Activated T-cell treated with anti-CD3 and anti-CD28 coated beads for 4 hours (primary cell): ENCODE results near the gene ABHD8.
A peak's percentile ranks its signal among the peaks of the same experiment; 100 is the strongest.

ENCODE experiments used
- DNase-seq: peaks from one replicate; pipeline ENCODE4 v3.0.0-alpha.2; 2020

Gene ABHD8

DNA sequence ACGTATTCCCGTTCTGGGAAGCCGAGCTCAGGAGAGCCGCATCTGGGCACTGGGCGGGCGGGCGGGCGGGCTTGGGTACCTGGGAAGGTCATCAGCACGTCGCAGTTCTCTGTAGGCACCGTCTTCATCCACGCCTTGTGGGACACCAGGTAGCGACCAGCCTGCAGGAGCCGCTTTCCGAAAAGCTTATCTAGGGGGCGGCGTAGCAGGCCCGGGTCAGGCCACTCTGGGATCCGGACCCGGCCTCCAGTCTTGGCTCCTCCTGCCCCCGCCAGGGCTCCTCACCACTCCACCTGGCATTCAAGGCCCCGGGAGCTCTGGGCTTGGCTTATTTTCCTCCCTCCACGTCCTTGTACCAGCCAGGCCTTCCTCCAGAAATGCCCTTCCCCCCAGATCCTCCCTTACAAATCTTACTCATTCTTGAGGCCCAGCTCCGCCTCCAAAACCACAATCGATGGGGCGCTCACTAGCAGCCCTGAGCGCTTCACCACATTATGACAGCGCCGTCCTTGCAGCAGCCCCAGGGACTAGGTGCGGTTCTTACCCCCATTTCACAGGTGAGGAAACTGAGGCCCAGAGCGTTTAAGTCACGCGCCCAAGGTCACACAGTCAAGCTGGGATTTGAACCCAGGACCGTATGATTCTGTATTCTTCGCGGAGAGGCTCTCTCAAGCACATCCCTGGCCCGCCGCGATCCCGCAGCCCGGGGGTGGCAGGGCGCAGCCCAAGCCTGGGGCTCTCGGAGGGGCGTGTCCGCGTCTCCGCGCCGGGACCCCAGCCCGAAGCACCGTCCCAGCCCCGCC lies 30.6 kb upstream of the ABHD8 start:
- DNase-seq: peak; percentile 66

DNA sequence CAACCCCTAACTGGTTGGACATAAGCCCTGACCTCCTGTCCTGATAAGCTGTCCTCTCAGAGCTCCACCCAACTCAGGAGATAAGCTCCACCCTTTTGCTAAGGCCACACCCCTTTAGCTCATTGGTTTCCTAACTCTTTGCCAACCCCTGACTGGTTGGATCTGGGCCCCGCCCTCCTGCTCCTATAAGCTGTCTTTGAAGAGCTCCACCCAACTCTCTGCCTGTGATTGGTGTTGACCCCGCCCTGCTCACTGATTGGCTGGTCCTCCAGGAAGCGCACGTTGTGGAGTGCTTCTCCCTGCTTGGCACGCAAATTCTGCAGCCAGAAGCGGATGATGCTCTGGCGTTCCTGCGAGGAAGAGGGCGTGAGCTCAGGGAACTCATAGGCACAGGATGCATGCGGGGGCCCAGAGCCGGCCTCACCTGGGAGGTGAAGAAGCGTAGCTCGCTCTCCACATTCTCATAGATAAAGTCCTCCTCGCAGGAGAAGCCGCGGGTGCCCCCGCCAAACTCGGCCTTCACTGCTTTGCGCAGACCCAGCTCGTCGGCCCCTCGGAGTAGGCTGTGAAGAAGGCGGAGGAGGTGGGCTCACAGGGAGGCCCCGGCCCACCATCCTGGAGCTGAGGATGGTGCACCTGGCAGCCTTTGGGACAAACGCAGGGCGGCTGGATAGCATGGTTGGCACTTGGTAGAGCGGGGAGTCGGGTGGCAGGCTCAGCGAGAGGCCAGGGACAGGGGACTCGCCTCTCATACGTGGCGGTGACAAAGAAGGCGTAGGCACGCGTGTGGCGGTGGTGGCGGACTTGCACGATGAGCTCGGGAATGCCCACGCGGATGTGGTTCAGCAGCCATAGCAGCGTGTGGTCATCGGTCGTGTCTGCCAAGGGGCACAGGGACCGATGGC lies 29.7 kb upstream of the ABHD8 start:
- no peak for DNase-seq

DNA sequence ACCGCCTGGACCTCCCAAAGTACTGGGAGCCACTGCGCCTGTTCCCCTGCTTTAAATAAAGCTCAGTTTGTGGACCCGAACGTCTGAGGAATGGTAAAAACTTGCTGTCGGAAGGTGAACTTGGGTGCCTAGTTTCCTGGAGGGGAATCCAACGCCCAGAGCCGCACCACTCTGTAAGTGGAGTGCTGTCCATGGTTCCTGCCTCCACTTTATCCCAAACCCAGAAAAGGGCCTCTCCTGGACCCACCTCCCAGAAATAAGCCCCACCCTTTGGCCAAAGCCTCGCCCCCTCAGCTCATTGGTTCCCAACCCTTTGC lies 29.1 kb upstream of the ABHD8 start:
- DNase-seq: no peak

DNA sequence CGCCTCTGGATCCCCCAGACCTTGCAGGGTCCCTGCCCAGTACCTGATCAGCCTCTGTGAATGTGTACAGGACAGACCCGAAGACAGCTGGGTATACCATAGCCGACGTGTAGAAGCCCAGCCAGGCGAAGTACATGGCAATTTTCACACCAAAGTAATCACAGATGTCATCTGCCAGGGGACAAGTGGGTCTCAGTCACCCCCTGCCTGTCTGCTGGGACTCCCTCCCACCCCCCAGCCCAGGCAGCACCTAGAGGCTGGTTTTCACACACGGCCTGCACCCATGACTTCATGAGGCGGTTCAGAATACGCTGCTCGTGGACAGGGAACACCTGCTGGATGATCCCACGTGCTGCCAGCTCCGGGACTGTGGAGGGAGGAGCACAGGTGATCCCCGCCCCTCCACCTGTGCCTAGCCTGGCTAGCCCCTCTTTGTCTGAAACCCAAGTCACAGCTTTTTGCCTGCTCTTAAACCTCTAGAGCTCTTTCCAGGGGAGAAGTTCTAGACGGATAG lies 27.9 kb upstream of the ABHD8 start:
- no peak for DNase-seq

DNA sequence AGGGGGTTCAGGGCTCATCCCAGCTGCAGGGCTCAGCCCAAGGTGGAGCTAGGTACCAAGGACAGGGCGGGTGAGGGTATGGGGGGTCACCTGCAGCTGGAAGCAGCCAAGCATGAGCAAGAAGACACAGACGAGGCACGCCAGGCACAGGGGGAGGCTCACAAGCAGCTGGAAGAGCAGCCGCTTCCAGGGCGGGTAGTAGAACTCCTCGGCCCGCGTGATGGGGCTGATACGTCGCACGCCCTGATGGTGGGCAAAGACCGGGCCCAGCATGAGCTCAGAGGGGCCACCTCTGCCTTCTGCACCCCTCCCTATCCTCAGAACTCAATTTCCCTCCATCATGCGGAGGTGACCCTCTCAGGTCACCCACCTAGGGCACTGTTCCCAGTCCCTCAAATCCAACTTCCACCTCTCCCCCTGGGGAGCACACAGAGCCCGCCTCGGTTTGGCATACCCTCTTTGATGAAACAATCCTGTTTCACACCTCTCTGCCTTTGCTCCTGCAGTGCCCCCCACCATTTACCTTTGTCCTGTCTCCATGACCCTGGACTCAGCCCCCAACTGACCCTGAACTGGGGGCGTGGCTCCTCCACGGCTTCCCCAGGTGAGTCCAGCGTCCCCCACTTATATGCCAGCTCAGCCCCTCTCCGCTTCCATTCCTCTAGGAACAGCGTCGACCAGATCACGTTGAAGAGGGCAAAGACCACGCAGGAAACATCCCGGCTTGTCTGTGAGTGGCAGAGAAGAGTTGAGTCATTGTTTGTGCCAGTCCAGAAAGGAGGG lies 27.2 kb upstream of the ABHD8 start:
- no peak for DNase-seq

DNA sequence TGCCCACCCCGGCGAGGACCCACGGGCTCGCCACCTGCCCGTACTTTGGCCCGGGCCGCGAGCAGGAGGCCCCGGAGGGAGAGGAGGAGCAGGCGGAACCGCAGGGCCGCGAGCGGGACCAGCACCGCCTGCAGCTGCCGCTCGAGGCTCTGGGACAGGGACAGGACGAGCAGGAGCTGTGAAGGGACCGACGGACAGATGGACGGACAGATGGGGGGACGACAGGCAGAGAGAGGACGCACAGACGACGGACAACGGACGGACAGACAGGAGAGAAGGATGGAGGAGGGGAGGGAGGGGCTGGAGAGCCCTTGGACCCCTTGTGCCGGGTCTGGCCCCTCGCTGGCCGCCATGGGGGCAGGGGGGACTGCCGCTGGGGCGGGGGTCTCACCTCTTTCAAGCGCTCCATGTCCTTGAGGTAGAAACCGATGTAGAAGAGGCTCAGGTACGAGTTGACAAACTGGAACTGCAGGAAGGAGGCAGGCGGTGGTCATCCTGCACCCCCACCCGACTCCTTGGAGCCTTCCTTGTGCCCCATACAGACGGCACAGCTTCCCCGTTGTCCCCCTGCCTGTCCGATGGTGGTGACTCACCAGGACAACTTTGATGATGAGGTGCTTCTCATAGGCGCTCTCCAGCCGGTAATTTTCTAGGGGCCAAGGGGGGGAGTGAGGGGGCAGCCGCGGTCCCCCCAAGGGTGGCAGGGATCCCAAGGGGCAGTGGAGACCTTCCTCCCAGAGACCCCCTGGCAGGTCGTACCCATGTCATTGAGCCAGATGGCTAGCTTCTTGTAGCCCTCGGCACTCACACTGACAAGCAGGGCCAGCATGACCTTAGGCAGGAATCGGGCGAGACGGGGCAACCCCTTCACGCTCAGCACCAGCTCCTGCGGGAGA lies 26.4 kb upstream of the ABHD8 start:
- no peak for DNase-seq

DNA sequence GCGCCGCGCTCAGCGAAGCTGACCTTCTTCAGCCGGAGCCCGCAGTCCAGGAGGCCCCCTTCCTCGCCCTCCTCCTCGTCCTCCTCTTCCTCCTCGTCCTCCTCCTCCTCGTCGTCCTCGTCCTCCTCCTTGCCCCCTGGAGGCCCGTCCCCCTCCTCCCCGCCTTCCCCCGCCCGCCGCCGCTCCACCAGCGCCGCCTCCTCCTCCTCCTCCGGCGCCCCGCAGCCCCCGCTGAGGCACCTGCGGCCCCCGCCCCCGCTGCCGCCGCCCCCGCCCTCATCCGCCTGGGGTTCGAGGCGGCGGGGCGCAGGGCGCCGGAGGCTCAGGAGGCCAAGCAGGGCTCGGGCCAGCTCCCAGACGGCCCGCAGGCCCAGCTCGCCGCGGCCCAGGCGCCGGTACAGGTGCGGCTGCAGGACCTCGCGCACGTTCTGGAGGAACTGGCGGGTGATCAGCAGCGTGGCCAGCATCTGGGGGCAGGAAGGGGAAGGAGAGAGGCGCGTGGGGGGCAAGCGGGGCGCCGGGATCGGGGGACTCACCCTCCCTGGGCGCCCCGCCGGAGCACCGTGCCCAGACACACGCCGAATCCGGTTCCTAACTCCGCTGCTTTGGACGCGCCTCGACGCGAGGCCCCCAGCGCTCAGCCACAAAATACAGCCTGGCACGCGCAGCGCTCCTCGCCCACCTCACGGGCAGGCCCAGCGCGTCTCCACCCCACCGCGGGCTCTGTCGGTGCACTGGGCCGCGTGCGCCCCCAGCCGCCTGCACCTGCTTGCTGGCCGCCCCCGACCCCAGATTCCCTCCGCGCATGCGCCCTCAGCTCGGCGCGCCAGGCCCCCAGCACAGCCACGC lies 25.5 kb upstream of the ABHD8 start:
- no peak for DNase-seq

DNA sequence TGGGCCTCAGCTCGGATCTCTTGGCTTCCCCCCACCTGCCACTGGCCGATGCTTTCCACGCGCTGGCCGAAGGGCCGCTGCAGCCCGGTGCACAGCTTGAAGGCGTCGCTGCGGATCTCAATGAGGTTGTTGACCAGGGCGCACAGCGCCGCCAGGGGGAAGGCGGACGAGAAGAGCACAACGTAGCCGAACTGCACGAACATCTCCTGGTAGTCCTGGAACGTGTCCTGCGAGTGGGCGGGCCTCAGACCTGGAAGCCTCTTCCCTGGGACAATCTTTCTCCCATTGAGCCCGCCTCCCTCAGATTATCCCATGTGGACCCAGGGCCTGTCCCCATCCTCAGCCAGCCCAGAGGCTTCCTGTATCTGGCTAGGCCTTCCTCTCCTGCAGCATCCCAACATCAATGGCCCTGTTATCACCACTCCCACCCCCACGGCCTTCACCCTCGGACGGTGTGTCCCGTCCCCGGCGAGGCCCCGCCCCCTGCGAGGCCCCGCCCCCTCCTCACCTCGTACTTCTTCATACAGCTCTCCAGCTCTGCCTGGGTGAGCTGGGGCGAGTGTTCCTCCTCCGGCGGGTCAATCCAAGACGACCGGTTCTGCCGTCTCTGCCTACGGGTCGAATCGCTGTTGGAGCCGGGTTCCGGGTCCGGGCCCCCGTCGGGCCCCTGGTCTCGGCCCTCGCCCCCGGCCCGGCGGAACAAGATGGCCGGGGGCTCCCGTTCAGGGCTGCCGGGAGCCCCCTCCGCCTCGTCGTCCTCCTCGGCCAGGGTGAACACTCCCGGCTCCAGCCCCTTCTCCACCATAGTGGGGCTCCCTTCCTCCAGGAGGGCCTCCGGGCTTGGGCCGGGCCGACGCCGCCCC lies 24.7 kb upstream of the ABHD8 start:
- DNase-seq: no peak

DNA sequence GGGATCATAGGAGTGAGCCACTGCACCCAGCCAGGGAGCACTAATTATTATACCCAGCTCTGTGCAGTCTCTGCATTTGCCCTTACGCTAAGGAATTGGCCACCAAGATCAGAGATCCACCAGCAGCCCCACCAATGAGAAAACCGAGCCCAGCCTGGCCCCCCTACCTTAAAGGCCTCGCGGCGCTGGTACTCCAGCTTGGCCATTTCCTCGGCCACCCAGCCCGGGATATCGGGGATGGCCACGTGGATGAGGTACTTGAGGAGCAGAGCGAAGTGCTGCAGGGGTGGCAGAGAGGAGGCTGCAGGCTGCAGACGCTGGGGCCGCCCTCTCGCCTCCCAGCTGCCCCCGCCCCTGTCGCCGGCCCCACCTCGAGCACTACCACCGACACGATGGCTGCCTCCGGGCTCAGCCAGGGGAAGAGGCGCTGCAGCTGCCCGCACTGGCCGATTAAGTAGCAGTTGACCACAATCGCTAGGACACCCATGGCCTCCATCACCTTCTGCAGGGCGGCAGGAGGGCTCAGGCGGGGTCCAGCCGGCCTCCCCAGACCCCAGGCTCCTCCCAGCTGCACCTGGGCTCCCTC lies 23.9 kb upstream of the ABHD8 start:
- no peak for DNase-seq

DNA sequence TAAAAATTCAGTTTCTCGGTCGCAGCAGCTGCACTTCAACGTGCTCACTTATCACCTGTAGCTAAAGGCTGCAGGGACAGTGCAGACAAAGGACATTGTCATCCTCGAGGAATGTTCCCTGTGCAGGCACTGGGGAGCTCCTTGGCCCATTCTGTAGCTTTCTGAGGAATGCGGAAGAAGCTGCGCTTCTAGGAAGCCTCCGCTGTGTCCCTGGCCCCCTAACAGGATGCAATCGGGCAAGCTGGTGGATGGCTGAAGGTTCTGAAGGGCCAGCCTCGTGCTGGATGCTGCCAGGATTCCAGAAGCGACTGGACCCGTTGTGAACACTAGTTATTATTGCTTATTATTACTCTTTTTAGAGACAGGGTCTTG lies 23.4 kb upstream of the ABHD8 start:
- no peak for DNase-seq

DNA sequence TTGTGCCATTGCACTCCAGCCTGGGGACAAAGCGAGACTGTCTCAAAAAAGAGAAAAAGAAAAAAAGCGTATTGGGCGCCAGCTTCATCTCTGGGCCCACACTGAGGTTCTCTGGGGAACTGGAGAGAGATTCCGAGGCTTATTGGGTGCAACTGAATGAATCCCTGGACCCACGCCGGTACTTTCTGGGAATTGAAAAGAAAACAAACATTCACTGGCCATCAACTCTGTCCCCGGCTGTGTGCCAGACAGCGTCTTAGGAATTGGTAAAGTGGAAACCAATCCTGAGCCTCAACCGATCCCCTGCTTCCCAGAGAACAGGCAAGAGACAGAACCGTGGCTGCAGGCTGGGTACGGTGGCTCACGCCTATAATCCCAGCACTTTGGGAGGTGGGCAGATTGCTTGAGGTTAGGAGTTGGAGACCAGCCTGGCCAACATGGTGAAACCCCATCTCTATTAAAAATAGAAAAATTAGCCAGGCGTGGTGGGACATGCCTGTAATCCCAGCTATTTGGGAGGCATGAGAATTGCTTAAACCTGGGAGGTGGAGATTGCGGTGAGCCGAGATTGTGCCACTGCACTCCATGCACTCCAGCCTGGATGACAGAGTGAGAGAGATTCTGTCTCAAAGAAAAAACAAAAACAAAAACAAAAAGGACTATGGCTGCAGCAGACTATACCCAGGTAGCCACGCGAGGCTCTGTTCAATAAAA lies 22.8 kb upstream of the ABHD8 start:
- DNase-seq: no peak

DNA sequence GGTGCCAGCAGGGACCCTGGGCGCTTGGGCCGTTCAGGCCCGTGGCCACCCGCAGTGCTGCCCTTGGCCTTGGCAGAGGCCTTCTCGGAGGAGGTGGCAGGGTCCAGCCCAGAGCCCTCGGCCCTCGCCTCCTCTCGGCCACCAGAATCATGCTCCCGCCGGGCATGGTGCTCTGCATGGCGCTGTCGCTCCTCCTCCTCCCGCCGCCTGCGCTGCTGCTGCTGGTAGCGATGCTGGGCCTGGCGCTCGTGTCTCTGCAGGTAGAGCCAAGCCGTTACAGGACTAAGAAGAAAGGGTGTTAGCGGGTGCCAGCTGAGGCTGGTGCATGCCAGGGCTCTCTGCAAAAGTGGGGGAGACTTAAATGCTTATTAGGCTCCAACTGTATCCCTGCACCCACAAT lies 21.9 kb upstream of the ABHD8 start:
- DNase-seq: no peak

DNA sequence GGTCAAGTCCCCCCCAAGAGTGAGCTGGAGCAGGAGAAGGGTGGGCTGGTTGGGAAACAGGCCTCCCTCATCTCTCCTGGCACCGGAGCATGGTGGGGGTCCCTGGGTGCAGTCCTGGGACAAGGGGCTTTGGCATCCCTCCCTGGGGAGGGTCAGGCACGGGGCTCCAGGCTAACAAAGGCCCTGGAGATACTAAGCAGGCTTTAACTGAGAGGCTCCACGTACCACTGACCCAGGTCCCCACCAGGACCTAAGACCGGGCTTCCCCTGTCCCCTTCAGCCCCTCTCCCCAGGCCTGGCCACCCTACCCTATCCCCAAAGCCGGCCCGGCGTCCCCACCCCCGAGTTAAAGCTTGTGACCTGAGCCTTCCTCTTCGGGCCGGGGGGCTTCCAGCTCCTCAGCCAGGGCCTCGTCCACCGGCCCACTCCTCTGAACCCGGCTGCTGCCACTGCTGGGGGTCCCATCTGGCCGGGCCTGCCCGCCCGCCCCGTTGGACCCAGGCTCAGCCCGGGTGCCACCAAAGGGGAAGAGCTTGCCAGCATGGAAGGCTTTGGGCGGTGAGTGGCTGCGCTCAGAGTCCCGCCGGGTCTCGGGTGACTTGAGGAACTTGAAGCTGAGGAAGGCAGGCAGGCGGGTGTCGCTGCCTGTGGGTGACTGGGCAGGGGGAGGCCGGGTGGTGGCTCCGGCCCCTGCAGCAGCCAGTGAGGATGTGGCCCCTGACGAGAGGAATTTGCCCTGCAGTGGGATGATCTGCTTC lies 21.3 kb upstream of the ABHD8 start:
- no peak for DNase-seq

DNA sequence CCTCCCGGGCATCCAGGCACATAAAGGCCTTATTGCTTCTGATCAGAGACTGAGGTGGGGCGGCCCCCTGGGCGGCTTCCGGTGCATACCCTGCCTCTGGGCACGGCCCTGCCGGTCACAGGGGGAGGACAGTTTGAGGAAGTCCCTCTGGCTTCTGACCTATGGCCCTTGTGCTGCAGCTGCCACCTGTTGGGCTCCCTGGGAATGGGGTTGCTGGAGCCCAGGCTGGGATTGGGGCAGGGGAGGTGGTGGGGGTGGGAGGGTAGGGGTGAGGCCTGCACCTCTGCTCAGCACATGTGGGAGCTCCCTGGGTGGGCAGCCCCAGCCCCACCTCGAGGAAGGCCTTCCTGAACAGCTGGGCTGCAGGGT lies 20.7 kb upstream of the ABHD8 start:
- DNase-seq: no peak

DNA sequence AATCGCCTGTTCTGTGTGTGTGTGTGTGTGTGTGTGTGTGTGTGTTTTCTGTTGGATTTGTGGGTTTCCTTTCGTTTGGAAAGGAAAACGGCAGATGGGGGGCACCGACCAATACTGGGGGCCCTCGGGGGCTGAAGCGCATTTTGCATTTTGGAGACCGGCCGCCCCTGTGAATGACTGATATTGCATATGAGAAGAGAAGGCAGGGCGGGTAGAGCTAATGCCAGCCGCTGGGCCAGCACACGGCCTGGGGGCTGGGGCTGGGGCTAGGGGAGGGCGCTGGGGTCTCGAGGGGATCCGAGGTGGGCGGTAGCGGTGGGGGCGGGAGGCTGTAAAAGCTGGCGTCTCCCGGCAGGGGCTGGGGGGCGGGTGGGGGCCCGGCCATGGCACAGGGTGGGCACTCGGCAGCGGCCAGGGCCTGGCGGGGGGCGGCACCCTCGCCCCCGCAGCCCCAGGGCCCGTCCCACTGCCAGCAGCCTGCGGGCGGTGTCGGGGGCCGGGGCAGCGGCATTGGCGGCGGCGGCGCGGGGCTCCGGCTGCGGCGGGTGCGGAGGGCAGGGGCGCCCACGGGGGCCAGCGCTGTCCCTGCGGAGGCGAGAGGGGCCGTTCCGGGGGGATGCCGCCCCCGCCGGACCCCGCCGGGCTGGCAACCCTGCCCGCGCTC lies 20.2 kb upstream of the ABHD8 start:
- DNase-seq: no peak

DNA sequence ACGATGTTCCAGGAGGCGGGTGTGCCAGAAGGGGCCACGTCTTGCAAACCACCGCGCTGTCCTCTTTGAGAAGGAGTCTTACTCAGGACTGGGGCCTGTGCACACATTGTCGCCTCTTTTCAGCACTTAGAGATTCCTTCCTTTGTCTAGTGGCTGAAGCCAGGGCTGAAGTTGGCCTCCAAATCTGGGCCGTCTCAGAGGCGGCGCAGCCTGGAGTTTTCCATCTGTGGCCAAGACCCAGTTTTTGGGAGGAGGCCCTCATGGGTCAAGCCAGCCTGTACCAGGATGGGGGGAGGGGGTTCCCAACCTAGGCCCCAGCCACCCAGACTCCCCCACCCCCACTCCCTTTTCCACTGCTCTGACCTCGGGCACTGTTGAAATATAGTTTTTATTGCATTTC lies 19.6 kb upstream of the ABHD8 start:
- no peak for DNase-seq

DNA sequence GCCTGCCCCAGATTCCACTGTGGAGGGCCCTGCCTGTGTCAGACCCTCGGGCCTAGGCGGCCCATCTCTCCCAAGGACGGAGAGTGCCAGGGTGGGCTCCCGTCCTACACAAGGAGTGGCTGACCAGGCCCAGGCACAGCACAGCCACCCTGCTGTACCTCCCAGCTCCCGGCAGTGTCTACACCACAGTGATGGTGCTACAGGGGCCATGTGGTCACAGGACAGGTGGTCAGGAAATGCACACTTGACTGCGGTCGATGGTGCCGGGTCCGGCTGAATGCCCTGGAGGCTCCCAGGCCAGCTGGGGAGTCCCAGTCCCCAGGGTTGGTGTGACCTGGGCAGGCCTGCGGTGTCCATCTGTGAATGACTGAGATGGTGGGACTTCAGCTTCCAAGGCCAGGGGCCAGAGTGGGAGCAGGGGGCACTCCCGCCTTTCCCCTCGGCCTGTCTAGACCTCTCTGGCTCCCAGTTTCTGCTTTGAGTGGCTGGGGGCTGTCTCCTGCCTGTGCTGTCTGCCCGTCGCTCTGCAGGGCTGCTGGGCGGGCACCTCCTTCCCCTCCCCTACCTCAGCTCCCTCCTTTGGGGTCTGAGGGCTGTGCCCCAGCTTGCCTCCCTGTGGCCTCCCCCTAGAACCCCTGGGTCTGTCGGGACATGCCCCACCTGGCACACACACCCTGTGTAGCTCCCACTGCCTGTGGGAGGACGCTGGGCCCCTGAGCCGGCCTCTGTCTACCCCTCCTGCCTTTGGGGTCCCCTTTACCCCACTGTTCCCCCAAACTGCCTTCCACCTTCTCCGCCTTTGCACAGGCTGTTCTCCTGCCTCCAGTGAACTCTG lies 18.6 kb upstream of the ABHD8 start:
- no peak for DNase-seq
